PC-3 (cell line): ENCODE data around the gene SAMD9. TPM values are rescaled to one million over a fixed set of nuclear protein-coding genes. Genes with fewer than 3 reads are reported as not detected.
"Not testable (repeated sequence)": the region's sequence is repeated elsewhere in the genome, so short reads cannot be mapped to it uniquely, and the experiment has no call there.

Experiments
- ATAC-seq: fragments of 200-7000 bp; cut with Tn5 transposase; 2 replicates; pipeline ENCODE4 v1.9.1; 2020; ENCODE audit warnings: mild to moderate bottlenecking, moderate library complexity
- BruUV-seq: library from RNA; stranded (reverse); fragments of 400-500 nt; replicated peaks from 2 replicates; lab custom pipeline; 2021; lab: Mats Ljungman, UMichigan
- CTCF ChIA-PET: fragments of 300-600 bp; sonication (Branson Sonifier 250); formaldehyde crosslinking; loops from one replicate; lab custom pipeline; 2022; ENCODE audit warnings: antibody characterized with exemption; lab: Charles Lee
- POLR2A ChIA-PET: fragments of 300-600 bp; sonication (Branson Sonifier 250); formaldehyde crosslinking; loops from one replicate; lab custom pipeline; 2022; ENCODE audit warnings: antibody characterized with exemption; ENCODE audit not compliant: unreplicated experiment; lab: Charles Lee
- DNase-seq: peaks from one replicate; pipeline ENCODE4 v3.0.0-alpha.2; 2015
- H2AFZ ChIP-seq: fragments of 300-600 bp; sonication (generic); 2 replicates; pipeline ENCODE4 v1.6.0; 2016; ENCODE audit warnings: antibody characterized with exemption, low read length
- H3F3A ChIP-seq: fragments of 300-600 bp; sonication (generic); one replicate; pipeline ENCODE4 v1.6.0; 2017; ENCODE audit warnings: antibody characterized with exemption, low read length, control low read depth, mild to moderate bottlenecking; ENCODE audit not compliant: unreplicated experiment
- H3K27ac ChIP-seq: fragments of 300-600 bp; sonication (generic); 2 replicates; pipeline ENCODE4 v1.5.1; 2016; ENCODE audit warnings: mild to moderate bottlenecking, low read length
- H3K27me3 ChIP-seq: fragments of 300-600 bp; sonication (generic); 2 replicates; pipeline ENCODE4 v1.6.1; 2016; ENCODE audit warnings: low read length, mixed read lengths
- H3K36me3 ChIP-seq: fragments of 300-600 bp; sonication (generic); 2 replicates; pipeline ENCODE4 v1.6.1; 2016; ENCODE audit warnings: low read depth, mixed run types, low read length, mixed read lengths
- H3K4me1 ChIP-seq: fragments of 300-600 bp; sonication (generic); 2 replicates; pipeline ENCODE4 v1.5.1; 2016; ENCODE audit warnings: low read length; ENCODE audit not compliant: insufficient read depth
- H3K4me2 ChIP-seq: fragments of 300-600 bp; sonication (generic); 2 replicates; pipeline ENCODE4 v1.6.0; 2016; ENCODE audit warnings: low read length
- H3K4me3 ChIP-seq: fragments of 300-600 bp; sonication (generic); 2 replicates; pipeline ENCODE4 v1.5.1; 2016; ENCODE audit warnings: mild to moderate bottlenecking, low read length, mixed read lengths
- H3K79me2 ChIP-seq: fragments of 300-600 bp; sonication (generic); 2 replicates; pipeline ENCODE4 v1.6.1; 2017; ENCODE audit warnings: low read length, mixed read lengths
- H3K9ac ChIP-seq: fragments of 300-600 bp; sonication (generic); 2 replicates; pipeline ENCODE4 v1.6.0; 2016; ENCODE audit warnings: mild to moderate bottlenecking, low read length
- H3K9me2 ChIP-seq: fragments of 300-600 bp; sonication (generic); replicated peaks from 2 replicates; pipeline ENCODE4 v1.6.1; 2016; ENCODE audit warnings: mixed run types, low read length, mixed read lengths
- H3K9me3 ChIP-seq: fragments of 300-600 bp; sonication (generic); 2 replicates; pipeline ENCODE4 v1.6.1; 2016; ENCODE audit warnings: low read length, mixed read lengths
- H4K20me1 ChIP-seq: fragments of 300-600 bp; sonication (generic); 2 replicates; pipeline ENCODE4 v1.6.1; 2016; ENCODE audit warnings: low read length, mixed read lengths
- EZH2 ChIP-seq: fragments of 300-600 bp; sonication (generic); IDR thresholded peaks from one replicate; pipeline ENCODE4 v1.6.1; 2017; ENCODE audit warnings: antibody characterized with exemption, mild to moderate bottlenecking, low read length; ENCODE audit not compliant: unreplicated experiment
- EZH2phosphoT487 ChIP-seq: fragments of 300-600 bp; sonication (generic); IDR thresholded peaks from 2 replicates; pipeline ENCODE4 v1.6.1; 2018; ENCODE audit warnings: mild to moderate bottlenecking, antibody characterized with exemption, low read length, borderline replicate concordance
- intact Hi-C: fragments of 100-400 bp; cut with micrococcal nuclease; formaldehyde crosslinking; loops from 2 replicates; pipeline ENCODE4 v1.9.0; 2023
- total RNA-seq: library from RNA; depleted of rRNA; stranded (reverse); fragments of >200 nt; gene quantifications from 2 replicates; pipeline ENCODE4 v1.2.3, GENCODE V29; 2014
- TF ChIP-seq, protein P1 (sequence below): fragments of 300-600 bp; sonication (generic); conservative IDR thresholded peaks from 2 replicates; pipeline ENCODE4 v1.5.1; 2017; ENCODE audit warnings: antibody characterized with exemption, low read depth, mild to moderate bottlenecking, low read length

Gene SAMD9
- total RNA-seq, 1 experiment from 2014 or later: 3.0 TPM

DNA sequence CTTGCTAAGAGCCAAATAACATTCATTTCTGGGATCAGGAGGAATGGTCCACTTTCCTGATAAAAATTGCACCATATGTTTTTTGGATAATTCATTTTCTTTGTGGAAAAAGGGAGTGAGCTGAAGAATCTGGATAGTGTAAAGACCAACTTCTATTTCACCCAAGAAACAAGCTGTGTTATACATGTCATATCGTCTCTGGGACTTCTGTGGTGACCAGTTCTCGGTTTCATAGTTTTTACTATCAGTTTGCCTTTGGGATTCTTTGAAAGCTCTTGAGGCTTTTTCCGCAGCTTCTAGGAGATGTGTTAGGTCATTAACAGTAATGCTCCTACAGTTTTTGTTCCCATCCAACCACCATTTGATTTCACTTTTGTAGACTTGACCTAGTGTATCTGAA lies 14.4 kb upstream of the SAMD9 start:
- no TSS peak for BruUV-seq
- TF ChIP-seq, protein P1, sequence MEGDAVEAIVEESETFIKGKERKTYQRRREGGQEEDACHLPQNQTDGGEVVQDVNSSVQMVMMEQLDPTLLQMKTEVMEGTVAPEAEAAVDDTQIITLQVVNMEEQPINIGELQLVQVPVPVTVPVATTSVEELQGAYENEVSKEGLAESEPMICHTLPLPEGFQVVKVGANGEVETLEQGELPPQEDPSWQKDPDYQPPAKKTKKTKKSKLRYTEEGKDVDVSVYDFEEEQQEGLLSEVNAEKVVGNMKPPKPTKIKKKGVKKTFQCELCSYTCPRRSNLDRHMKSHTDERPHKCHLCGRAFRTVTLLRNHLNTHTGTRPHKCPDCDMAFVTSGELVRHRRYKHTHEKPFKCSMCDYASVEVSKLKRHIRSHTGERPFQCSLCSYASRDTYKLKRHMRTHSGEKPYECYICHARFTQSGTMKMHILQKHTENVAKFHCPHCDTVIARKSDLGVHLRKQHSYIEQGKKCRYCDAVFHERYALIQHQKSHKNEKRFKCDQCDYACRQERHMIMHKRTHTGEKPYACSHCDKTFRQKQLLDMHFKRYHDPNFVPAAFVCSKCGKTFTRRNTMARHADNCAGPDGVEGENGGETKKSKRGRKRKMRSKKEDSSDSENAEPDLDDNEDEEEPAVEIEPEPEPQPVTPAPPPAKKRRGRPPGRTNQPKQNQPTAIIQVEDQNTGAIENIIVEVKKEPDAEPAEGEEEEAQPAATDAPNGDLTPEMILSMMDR: no peak
- no peak for TF ChIP-seq EZH2phosphoT487
- TF ChIP-seq EZH2: no peak
- CTCF ChIA-PET: no interaction called here

DNA sequence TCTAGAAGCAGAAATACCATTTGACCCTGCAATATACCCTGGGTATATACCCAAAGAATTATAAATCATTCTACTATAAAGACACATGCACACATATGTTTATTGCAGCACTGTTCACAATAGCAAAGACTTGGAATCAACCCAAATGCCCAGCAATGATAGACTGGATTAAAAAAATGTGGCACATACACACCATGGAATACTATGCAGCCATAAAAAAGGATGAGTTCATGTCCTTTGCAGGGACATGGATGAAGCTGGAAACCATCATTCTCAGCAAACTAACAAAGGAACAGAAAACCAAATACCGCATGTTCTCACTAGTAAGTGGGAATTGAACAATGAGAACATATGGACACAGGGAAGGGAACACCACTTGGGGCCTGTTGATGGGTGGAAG lies 9.2 kb upstream of the SAMD9 start:
- H3K9ac ChIP-seq, H3K27ac ChIP-seq, intact Hi-C loops, H3K4me1 ChIP-seq, CTCF ChIA-PET, H3F3A ChIP-seq, H2AFZ ChIP-seq, H3K9me3 ChIP-seq, H3K27me3 ChIP-seq, POLR2A ChIA-PET, H3K4me3 ChIP-seq, H3K36me3 ChIP-seq, H4K20me1 ChIP-seq, BruUV-seq, H3K79me2 ChIP-seq, H3K4me2 ChIP-seq, H3K9me2 ChIP-seq, ATAC-seq, DNase-seq: not testable (repeated sequence)

More for the DNA sequence above, 14.4 kb upstream of the SAMD9 start:
- H3K27me3 ChIP-seq: no peaks in the 10 kb centered on the region
- no peaks in the 10 kb centered on the region for H3K36me3 ChIP-seq
- POLR2A ChIA-PET: interaction anchor here (0.6 kb wide), 1 partner anchor 23 kb away, joined by 7 read pairs; no protein-coding TSS in a partner anchor
- no peak for DNase-seq
- no peaks in the 10 kb centered on the region for H3K79me2 ChIP-seq
- no peak for ATAC-seq
- no peak overlapping the region for H2AFZ ChIP-seq
- H3K4me1 ChIP-seq: peaks cover 6% of the 10 kb centered on the region; the same call in 1 of the 2 replicates
- no peak overlapping the region for H3K4me2 ChIP-seq
- H3K4me3 ChIP-seq: no peak overlapping the region
- H4K20me1 ChIP-seq: no peaks in the 10 kb centered on the region
- no peaks in the 10 kb centered on the region for H3K9me2 ChIP-seq
- no peak overlapping the region for H3K9ac ChIP-seq
- H3K27ac ChIP-seq: no peak overlapping the region
- H3F3A ChIP-seq: no peaks in the 10 kb centered on the region
- H3K9me3 ChIP-seq: no peaks in the 10 kb centered on the region
- intact Hi-C loops: no loop called here

DNA sequence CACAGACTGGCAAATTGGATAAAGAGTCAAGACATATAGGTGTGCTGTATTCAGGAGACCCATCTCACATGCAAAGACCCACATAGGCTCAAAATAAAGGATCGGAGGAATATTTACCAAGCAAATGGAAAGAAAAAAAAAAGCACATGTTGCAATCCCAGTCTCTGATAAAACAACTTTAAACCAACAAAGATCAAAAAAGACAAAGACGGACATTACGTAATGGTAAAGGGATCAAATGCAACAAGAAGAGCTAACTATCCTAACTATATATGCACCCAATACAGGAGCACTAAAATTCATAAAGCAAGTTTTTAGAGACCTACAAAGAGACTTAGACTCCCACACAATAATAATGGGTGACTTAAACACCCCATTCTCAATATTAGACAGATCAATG lies 5.8 kb upstream of the SAMD9 start:
- POLR2A ChIA-PET, H3F3A ChIP-seq, H3K4me2 ChIP-seq, H3K36me3 ChIP-seq, H3K9ac ChIP-seq, H3K4me1 ChIP-seq, DNase-seq, H3K27me3 ChIP-seq, H3K4me3 ChIP-seq, intact Hi-C loops, BruUV-seq, H3K27ac ChIP-seq, H3K9me3 ChIP-seq, H3K79me2 ChIP-seq, ATAC-seq, H3K9me2 ChIP-seq, CTCF ChIA-PET, H4K20me1 ChIP-seq, H2AFZ ChIP-seq: not testable (repeated sequence)
